IMR-90 (cell line): Measurements from ENCODE around the gene ADAMTSL2. TPM values are rescaled to one million over a fixed set of nuclear protein-coding genes. Genes with fewer than 3 reads are reported as not detected.

ENCODE experiments used
- ATAC-seq: fragments of 200-7000 bp; cut with Tn5 transposase; 2 replicates; pipeline ENCODE4 v1.9.1; 2020; ENCODE audit warnings: low read depth, mild to moderate bottlenecking, moderate library complexity
- BruUV-seq: library from RNA; stranded (reverse); fragments of 400-500 nt; replicated peaks from 2 replicates; lab custom pipeline; 2021; lab: Mats Ljungman, UMichigan
- CTCF ChIA-PET: fragments of 300-600 bp; formaldehyde crosslinking; extraction: SDS; loops from one replicate; lab custom pipeline; 2021; ENCODE audit warnings: antibody characterized with exemption; lab: Yijun Ruan, JAX
- POLR2A ChIA-PET: fragments of 300-600 bp; sonication (Branson Sonifier 250); formaldehyde crosslinking; loops from one replicate; lab custom pipeline; 2022; ENCODE audit warnings: antibody characterized with exemption; ENCODE audit not compliant: unreplicated experiment; lab: Charles Lee
- DNase-seq: peaks from one replicate; pipeline ENCODE4 v3.0.0; 2013
- H2AFZ ChIP-seq: replicated peaks from 2 replicates; pipeline ENCODE3; 2013; ENCODE audit warnings: low read length, mild to moderate bottlenecking; ENCODE audit not compliant: poor library complexity
- H2AK5ac ChIP-seq: 2 replicates; pipeline ENCODE4 v1.6.1; 2013; ENCODE audit warnings: low read depth, low read length, inconsistent platforms
- H2AK9ac ChIP-seq: replicated peaks from 2 replicates; pipeline ENCODE3; 2013; ENCODE audit warnings: mild to moderate bottlenecking, low read depth, low read length, moderate library complexity; ENCODE audit not compliant: poor library complexity
- H2BK120ac ChIP-seq: 2 replicates; pipeline ENCODE4 v1.6.1; 2013; ENCODE audit warnings: low read depth, low read length, inconsistent platforms
- H2BK15ac ChIP-seq: 3 replicates; pipeline ENCODE4 v1.6.1; 2013; ENCODE audit warnings: low read depth, low read length, inconsistent platforms
- H2BK20ac ChIP-seq: 2 replicates; pipeline ENCODE4 v1.6.1; 2013; ENCODE audit warnings: low read depth, mild to moderate bottlenecking, inconsistent platforms, low read length, moderate library complexity
- H2BK5ac ChIP-seq: 2 replicates; pipeline ENCODE4 v1.6.1; 2013; ENCODE audit warnings: mild to moderate bottlenecking, low read depth, low read length, inconsistent platforms; ENCODE audit not compliant: poor library complexity, severe bottlenecking
- H3K14ac ChIP-seq: replicated peaks from 2 replicates; pipeline ENCODE4 v1.6.1; 2013; ENCODE audit warnings: low read depth, low read length, inconsistent platforms
- H3K18ac ChIP-seq: 2 replicates; pipeline ENCODE4 v1.6.1; 2013; ENCODE audit warnings: low read depth, low read length, control low read depth
- H3K23ac ChIP-seq: 2 replicates; pipeline ENCODE4 v1.6.1; 2013; ENCODE audit warnings: low read depth, low read length, inconsistent platforms
- H3K27ac ChIP-seq: 2 replicates; pipeline ENCODE4 v1.5.1; 2013; ENCODE audit warnings: mild to moderate bottlenecking, control low read depth, low read length; ENCODE audit not compliant: insufficient read depth
- H3K27me3 ChIP-seq: 2 replicates; pipeline ENCODE4 v1.6.1; 2013; ENCODE audit warnings: low read length; ENCODE audit not compliant: control insufficient read depth, insufficient read depth
- H3K36me3 ChIP-seq: 2 replicates; pipeline ENCODE4 v1.6.1; 2013; ENCODE audit warnings: low read length, mixed read lengths; ENCODE audit not compliant: control insufficient read depth, insufficient read depth
- H3K4ac ChIP-seq: 2 replicates; pipeline ENCODE4 v1.6.1; 2013; ENCODE audit warnings: low read depth, low read length, inconsistent platforms
- H3K4me1 ChIP-seq: 2 replicates; pipeline ENCODE4 v1.6.1; 2013; ENCODE audit warnings: low read length, mixed read lengths; ENCODE audit not compliant: control insufficient read depth, insufficient read depth
- H3K4me2 ChIP-seq: 2 replicates; pipeline ENCODE4 v1.6.1; 2013; ENCODE audit warnings: low read depth, mild to moderate bottlenecking, control low read depth, low read length, moderate library complexity
- H3K4me3 ChIP-seq: 2 replicates; pipeline ENCODE4 v1.5.1; 2013; ENCODE audit warnings: low read depth, mild to moderate bottlenecking, control low read depth, low read length, moderate library complexity; ENCODE audit not compliant: insufficient read depth
- H3K56ac ChIP-seq: 2 replicates; pipeline ENCODE4 v1.6.1; 2013; ENCODE audit warnings: low read length, inconsistent platforms; ENCODE audit not compliant: insufficient read depth; ENCODE audit errors: extremely low read depth
- H3K79me1 ChIP-seq, 2 experiments: 2 replicates each; pipeline ENCODE4 v1.6.1; 2013; ENCODE audit warnings: low read length in 2 of 2, inconsistent platforms in 1 of 2, low read depth in 1 of 2
- H3K9ac ChIP-seq: 2 replicates; pipeline ENCODE4 v1.6.1; 2013; ENCODE audit warnings: low read depth, low read length, control low read depth
- H3K9me1 ChIP-seq: 2 replicates; pipeline ENCODE4 v1.6.1; 2013; ENCODE audit warnings: low read length, inconsistent platforms; ENCODE audit not compliant: insufficient read depth
- H3K9me3 ChIP-seq: 2 replicates; pipeline ENCODE4 v1.6.1; 2013; ENCODE audit warnings: low read length; ENCODE audit not compliant: control insufficient read depth, insufficient read depth
- H4K20me1 ChIP-seq: 2 replicates; pipeline ENCODE4 v1.6.1; 2013; ENCODE audit warnings: low read length, inconsistent platforms; ENCODE audit not compliant: insufficient read depth
- H4K5ac ChIP-seq: 2 replicates; pipeline ENCODE4 v1.6.1; 2013; ENCODE audit warnings: mild to moderate bottlenecking, low read depth, low read length, control low read depth
- H4K8ac ChIP-seq, 2 experiments: 2 replicates each; pipeline ENCODE4 v1.6.1; 2013; ENCODE audit warnings: low read depth in 2 of 2, low read length in 2 of 2, control low read depth in 1 of 2, inconsistent platforms in 1 of 2
- H4K91ac ChIP-seq: 2 replicates; pipeline ENCODE4 v1.6.1; 2013; ENCODE audit warnings: low read depth, low read length, inconsistent platforms; ENCODE audit not compliant: insufficient read depth
- CEBPB ChIP-seq: IDR thresholded peaks from 2 replicates; pipeline ENCODE4 v1.6.1; 2012; ENCODE audit warnings: low read depth, low read length, improper control_type of control experiment
- CHD1 ChIP-seq: IDR thresholded peaks from 2 replicates; pipeline ENCODE4 v1.6.1; 2012; ENCODE audit warnings: low read depth, low read length, improper control_type of control experiment
- FOS ChIP-seq: fragments of 150-350 bp; IDR thresholded peaks from 2 replicates; pipeline ENCODE4 v1.6.1; 2016; ENCODE audit warnings: low read depth, low read length
- MAFK ChIP-seq: IDR thresholded peaks from 2 replicates; pipeline ENCODE4 v1.6.1; 2012; ENCODE audit warnings: low read depth, low read length, improper control_type of control experiment
- MAZ ChIP-seq: IDR thresholded peaks from 2 replicates; pipeline ENCODE4 v1.6.1; 2012; ENCODE audit warnings: low read depth, mild to moderate bottlenecking, low read length, improper control_type of control experiment, moderate library complexity, borderline replicate concordance
- MXI1 ChIP-seq: IDR thresholded peaks from 2 replicates; pipeline ENCODE4 v1.6.1; 2012; ENCODE audit warnings: low read depth, mild to moderate bottlenecking, low read length, moderate library complexity, borderline replicate concordance
- NFE2L2 ChIP-seq: fragments of 150-350 bp; IDR thresholded peaks from 2 replicates; pipeline ENCODE4 v1.6.1; 2016; ENCODE audit warnings: low read depth, mild to moderate bottlenecking, low read length
- POLR2A ChIP-seq: IDR thresholded peaks from 2 replicates; pipeline ENCODE4 v1.6.1; 2012; ENCODE audit warnings: mild to moderate bottlenecking, low read depth, low read length
- RCOR1 ChIP-seq: IDR thresholded peaks from 2 replicates; pipeline ENCODE4 v1.6.1; 2012; ENCODE audit warnings: mild to moderate bottlenecking, low read length, improper control_type of control experiment; ENCODE audit not compliant: insufficient replicate concordance
- RFX5 ChIP-seq: IDR thresholded peaks from 2 replicates; pipeline ENCODE4 v1.8.0; 2012; ENCODE audit warnings: low read depth, mild to moderate bottlenecking, low read length, moderate library complexity
- WGBS, 2 experiments: methylation state at CpG; one replicate each; pipeline versions ENCODE4 v1.1.5 to v1.1.7; 2013; ENCODE audit warnings: missing lambda C conversion rate in 2 of 2; ENCODE audit not compliant: insufficient read length in 1 of 2; ENCODE audit errors: extremely low coverage in 2 of 2; 5-methylcytosine and 5-hydroxymethylcytosine counted together
- dilution Hi-C: fragments of 300-500 bp; cut with HindIII; formaldehyde crosslinking; loops from one replicate; pipeline ENCODE4 v1.14.3; 2018; ENCODE audit warnings: low sequenced_read_pairs; ENCODE audit not compliant: unreplicated experiment
- in situ Hi-C: fragments of 300-500 bp; cut with MboI; formaldehyde crosslinking; loops from 3 replicates; pipeline ENCODE4 v1.14.3; 2019; ENCODE audit warnings: low sequenced_read_pairs, inconsistent platforms, mixed read lengths
- intact Hi-C: fragments of 100-400 bp; cut with micrococcal nuclease; formaldehyde crosslinking; loops from 2 replicates; pipeline ENCODE4 v1.10.0; 2022
- polyA plus RNA-seq, 3 experiments: library from polyadenylated mRNA; depleted of rRNA; stranded (reverse); fragments of >200 nt; gene quantifications; 2 replicates each; pipeline ENCODE4 v1.2.3, GENCODE V29; 2012; ENCODE audit warnings: low replicate concordance in 1 of 3
- total RNA-seq: library from RNA; depleted of rRNA; stranded (reverse); fragments of >200 nt; gene quantifications from 2 replicates; pipeline ENCODE4 v1.2.3, GENCODE V29; 2012
- TF ChIP-seq, protein P1 (sequence below): fragments of 150-350 bp; IDR thresholded peaks from 2 replicates; pipeline ENCODE4 v1.6.1; 2017; ENCODE audit warnings: mild to moderate bottlenecking, antibody characterized with exemption, low read length, low read depth
- TF ChIP-seq, protein P2 (sequence below): fragments of 150-350 bp; IDR thresholded peaks from 2 replicates; pipeline ENCODE4 v1.6.1; 2016; ENCODE audit warnings: low read depth, mild to moderate bottlenecking, low read length, moderate library complexity, borderline replicate concordance

Gene ADAMTSL2
- total and polyA plus RNA-seq, 2 of the 4 experiments (the other 2 are of a cell fraction): not detected

DNA sequence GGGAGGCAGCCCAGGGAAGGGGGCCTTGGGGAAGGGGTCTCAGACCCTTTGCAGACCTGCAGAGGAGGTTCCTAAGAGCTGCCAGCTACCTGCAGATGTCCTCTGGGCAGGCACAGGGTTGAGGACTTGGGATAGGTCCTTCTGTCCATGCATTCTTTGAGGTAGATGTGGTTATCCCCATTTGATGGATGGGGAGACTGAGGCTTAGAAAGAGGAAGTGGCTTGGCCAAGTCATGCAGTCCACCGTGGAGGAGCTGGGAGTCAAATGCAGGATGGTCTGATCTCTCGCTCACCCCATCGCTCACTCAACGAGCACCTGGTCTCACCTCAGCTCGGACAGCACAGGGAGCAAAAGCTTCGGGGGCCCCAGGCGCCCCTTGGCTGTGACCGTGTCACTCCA, 20.2 kb downstream of the ADAMTSL2 start:
- dilution Hi-C loops: no loop called here
- TF ChIP-seq POLR2A (no peak), MXI1 (no peak), FOS (no peak), NFE2L2 (no peak), MAFK (no peak), CHD1 (no peak), RCOR1 (no peak), CEBPB (no peak), MAZ (no peak), RFX5 (no peak)
- TF ChIP-seq, protein P1, sequence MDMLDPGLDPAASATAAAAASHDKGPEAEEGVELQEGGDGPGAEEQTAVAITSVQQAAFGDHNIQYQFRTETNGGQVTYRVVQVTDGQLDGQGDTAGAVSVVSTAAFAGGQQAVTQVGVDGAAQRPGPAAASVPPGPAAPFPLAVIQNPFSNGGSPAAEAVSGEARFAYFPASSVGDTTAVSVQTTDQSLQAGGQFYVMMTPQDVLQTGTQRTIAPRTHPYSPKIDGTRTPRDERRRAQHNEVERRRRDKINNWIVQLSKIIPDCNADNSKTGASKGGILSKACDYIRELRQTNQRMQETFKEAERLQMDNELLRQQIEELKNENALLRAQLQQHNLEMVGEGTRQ: no peak
- TF ChIP-seq, protein P2, sequence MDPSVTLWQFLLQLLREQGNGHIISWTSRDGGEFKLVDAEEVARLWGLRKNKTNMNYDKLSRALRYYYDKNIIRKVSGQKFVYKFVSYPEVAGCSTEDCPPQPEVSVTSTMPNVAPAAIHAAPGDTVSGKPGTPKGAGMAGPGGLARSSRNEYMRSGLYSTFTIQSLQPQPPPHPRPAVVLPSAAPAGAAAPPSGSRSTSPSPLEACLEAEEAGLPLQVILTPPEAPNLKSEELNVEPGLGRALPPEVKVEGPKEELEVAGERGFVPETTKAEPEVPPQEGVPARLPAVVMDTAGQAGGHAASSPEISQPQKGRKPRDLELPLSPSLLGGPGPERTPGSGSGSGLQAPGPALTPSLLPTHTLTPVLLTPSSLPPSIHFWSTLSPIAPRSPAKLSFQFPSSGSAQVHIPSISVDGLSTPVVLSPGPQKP: no peak
- DNase-seq (no peak), ATAC-seq (no peak)
- Histone ChIP-seq H4K8ac (no peak overlapping the region), H3K9me1 (peaks cover 3% of the 10 kb centered on the region; the same call in 1 of the 2 replicates), H3K9me3 (no peaks in the 10 kb centered on the region), H3K4me3 (no peak overlapping the region), H3K4ac (no peak overlapping the region), H4K5ac (no peak overlapping the region), H2BK15ac (no peak overlapping the region), H4K91ac (no peak overlapping the region), H2AK5ac (0 out of 2 replicates have a peak overlapping the region, but pooled peaks have one; percentile 13), H4K20me1 (no peaks in the 10 kb centered on the region; the same call in 1 of the 2 replicates), H3K79me1 (no peaks in the 10 kb centered on the region), H3K23ac (no peak overlapping the region), H2AFZ (no peak overlapping the region), H2BK5ac (no peak overlapping the region), H2BK120ac (no peak overlapping the region), H3K4me2 (no peak overlapping the region), H3K18ac (no peak overlapping the region), H3K27ac (no peak overlapping the region), H3K14ac (no peak overlapping the region), H3K36me3 (no peaks in the 10 kb centered on the region), H2AK9ac (no peak overlapping the region), H3K27me3 (peaks cover 24% of the 10 kb centered on the region), H3K9ac (no peak overlapping the region), H3K56ac (no peak overlapping the region), H3K4me1 (peaks cover 12% of the 10 kb centered on the region), H2BK20ac (no peak overlapping the region)
- 90% methylated on average over 2 of the region's 8 CpGs; no CpG with 5 or more reads in 1 of the 2 experiments for WGBS, 2 experiments
- no TSS peak for BruUV-seq
- ChIA-PET POLR2A (no interaction called here), CTCF (no interaction called here)
- intact Hi-C loops: no loop called here
- in situ Hi-C loops: no loop called here
